Panc1 (cell line): ENCODE results near the gene DNER.

Experiments used
- CTCF ChIP-seq: fragments of 450-650 bp; IDR thresholded peaks from 2 replicates; pipeline ENCODE4 v1.5.1; 2017; ENCODE audit warnings: mild to moderate bottlenecking
- SIN3A ChIP-seq: IDR thresholded peaks from 2 replicates; pipeline ENCODE4 v1.6.1; 2012; ENCODE audit warnings: low read depth, mild to moderate bottlenecking, low read length, moderate library complexity, borderline replicate concordance; ENCODE audit not compliant: insufficient read depth

- TF ChIP-seq CTCF = no peak
- no peak for TF ChIP-seq SIN3A
Observed at GRCh38 chr2:229732897-229733296, 18.5 kb upstream of the DNER start.
